Upper lobe of left lung (tissue), 6 donors: Measurements from ENCODE around the gene NT5M. TPM values are rescaled to one million over a fixed set of nuclear protein-coding genes. Genes with fewer than 3 reads are reported as not detected.
A peak's percentile ranks its signal among the peaks of the same experiment; 100 is the strongest.

Experiments used
- ATAC-seq, 2 donors: fragments of 200-7000 bp; cut with Tn5 transposase; one replicate each; pipeline ENCODE4 v1.9.1; 2022; ENCODE audit warnings: mild to moderate bottlenecking in 2 of 2, moderate library complexity in 2 of 2; ENCODE audit not compliant: low FRiP score in 2 of 2
- DNase-seq, 2 donors: peaks; one replicate each; pipeline ENCODE4 v3.0.0-alpha.2; 2019 to 2020
- H3K27ac ChIP-seq, 4 donors: fragments of 200-600 bp; sonication (generic); one replicate each; pipeline ENCODE4 v1.5.1; 2016 to 2019
- H3K27me3 ChIP-seq, 4 donors: fragments of 200-600 bp; sonication (generic); one replicate each; pipeline ENCODE4 v1.5.1; 2017 to 2019
- H3K36me3 ChIP-seq, 4 donors: fragments of 200-600 bp; sonication (generic); one replicate each; pipeline ENCODE4 v1.5.1; 2016 to 2019
- H3K4me1 ChIP-seq, 4 donors: fragments of 200-600 bp; sonication (generic); one replicate each; pipeline ENCODE4 v1.5.1; 2018 to 2019
- H3K4me3 ChIP-seq, 4 donors: fragments of 200-600 bp; sonication (generic); one replicate each; pipeline ENCODE4 v1.5.1; 2017 to 2019; ENCODE audit warnings: mild to moderate bottlenecking in 2 of 4, moderate library complexity in 1 of 4
- H3K9me3 ChIP-seq, 4 donors: fragments of 200-600 bp; sonication (generic); one replicate each; pipeline ENCODE4 v1.5.1; 2018 to 2019
- EP300 ChIP-seq, 4 donors: sonication (generic); formaldehyde crosslinking; IDR thresholded peaks; one replicate each; pipeline ENCODE4 v1.5.1; 2017; ENCODE audit warnings: antibody characterized with exemption in 4 of 4, control low read depth in 2 of 4
- POLR2A ChIP-seq, 4 donors: fragments of 450-650 bp; IDR thresholded peaks; one replicate each; pipeline ENCODE4 v1.5.1; 2016 to 2017; ENCODE audit warnings: antibody characterized with exemption in 4 of 4, mild to moderate bottlenecking in 2 of 4
- POLR2AphosphoS5 ChIP-seq, 2 donors: sonication (generic); formaldehyde crosslinking; IDR thresholded peaks; one replicate each; pipeline ENCODE4 v1.5.1; 2017; ENCODE audit warnings: antibody characterized with exemption in 2 of 2
- WGBS, 2 donors: methylation state at CpG; one replicate each; pipeline ENCODE4 v1.1.5; 2017 to 2018; 5-methylcytosine and 5-hydroxymethylcytosine counted together
- total RNA-seq, 6 donors: library from RNA; depleted of rRNA in 4 of 6; stranded (reverse); fragments of >200 nt in 4 of 6; gene quantifications; one replicate each; pipeline versions ENCODE4 v1.1.0 to v1.2.1, GENCODE V29; 2016 to 2021
- TF ChIP-seq, protein P1 (sequence below), 6 experiments: fragments of 450-650 bp in 4 of 6; fragments of 200-600 bp in 2 of 6; sonication (generic) in 2 of 6; IDR thresholded peaks; one replicate each; pipeline ENCODE4 v1.5.1; 2016 to 2019; ENCODE audit warnings: antibody characterized with exemption in 6 of 6
- donor health status: DM: no; HTN: no; CAD: no; lungs with moderate emphysema.
- donor health status: DM: no; HTN: yes; CAD: no; lungs with severe emphysema.

NT5M gene
- total RNA-seq, 6 donors from 2014 or later = 1.2 to 3.7 (median 1.8) TPM

DNA sequence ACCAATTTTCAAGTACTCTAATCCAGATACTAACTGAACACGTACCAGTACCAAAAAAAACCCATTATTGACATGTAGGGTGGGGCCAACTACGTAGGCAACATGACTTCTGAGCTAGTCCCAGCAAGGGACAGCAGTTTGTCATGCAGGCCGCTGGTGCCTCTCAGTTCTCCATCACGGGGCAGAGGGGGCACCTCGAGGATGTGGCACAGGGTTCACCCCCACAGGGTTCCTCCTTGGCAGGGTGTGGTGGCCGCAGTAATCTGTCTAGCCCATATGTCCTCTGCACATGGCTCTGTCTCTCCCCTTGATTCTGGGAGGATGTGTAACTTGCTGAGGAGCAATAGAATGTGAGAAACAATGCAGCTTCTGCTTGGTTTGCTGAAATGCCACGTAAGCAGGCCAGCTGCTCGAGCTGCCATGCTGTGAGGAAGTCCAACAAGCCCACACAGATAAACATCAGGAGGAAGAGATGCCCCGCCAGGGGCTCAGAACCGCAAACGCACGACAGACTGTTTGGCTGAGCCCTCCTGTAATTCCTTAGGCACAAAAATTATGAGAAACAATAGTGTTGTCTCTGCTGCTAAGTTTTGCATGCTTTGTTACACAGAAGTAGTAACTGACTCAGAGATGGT lies 62.4 kb downstream of the NT5M start:
- TF ChIP-seq, protein P1, sequence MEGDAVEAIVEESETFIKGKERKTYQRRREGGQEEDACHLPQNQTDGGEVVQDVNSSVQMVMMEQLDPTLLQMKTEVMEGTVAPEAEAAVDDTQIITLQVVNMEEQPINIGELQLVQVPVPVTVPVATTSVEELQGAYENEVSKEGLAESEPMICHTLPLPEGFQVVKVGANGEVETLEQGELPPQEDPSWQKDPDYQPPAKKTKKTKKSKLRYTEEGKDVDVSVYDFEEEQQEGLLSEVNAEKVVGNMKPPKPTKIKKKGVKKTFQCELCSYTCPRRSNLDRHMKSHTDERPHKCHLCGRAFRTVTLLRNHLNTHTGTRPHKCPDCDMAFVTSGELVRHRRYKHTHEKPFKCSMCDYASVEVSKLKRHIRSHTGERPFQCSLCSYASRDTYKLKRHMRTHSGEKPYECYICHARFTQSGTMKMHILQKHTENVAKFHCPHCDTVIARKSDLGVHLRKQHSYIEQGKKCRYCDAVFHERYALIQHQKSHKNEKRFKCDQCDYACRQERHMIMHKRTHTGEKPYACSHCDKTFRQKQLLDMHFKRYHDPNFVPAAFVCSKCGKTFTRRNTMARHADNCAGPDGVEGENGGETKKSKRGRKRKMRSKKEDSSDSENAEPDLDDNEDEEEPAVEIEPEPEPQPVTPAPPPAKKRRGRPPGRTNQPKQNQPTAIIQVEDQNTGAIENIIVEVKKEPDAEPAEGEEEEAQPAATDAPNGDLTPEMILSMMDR (IDR thresholded peaks at IDR 0.05) = no peak
- TF ChIP-seq POLR2AphosphoS5 (IDR thresholded peaks at IDR 0.05) = no peak
- TF ChIP-seq EP300 (IDR thresholded peaks at IDR 0.05) = no peak
- TF ChIP-seq POLR2A (IDR thresholded peaks at IDR 0.05) = no peak
- ATAC-seq (no peak), DNase-seq (no peak)
- Histone ChIP-seq H3K4me3 (no peak overlapping the region), H3K4me1 (peaks cover 0 to 20% (median 4%) of the 10 kb centered on the region in 4 donors), H3K36me3 (no peaks in the 10 kb centered on the region), H3K9me3 (no peaks in the 10 kb centered on the region), H3K27me3 (no peaks in the 10 kb centered on the region), H3K27ac (no peak overlapping the region)
- 82 to 83% methylated on average over 8 to 12 of the region's 12 CpGs for WGBS, 2 donors

DNA sequence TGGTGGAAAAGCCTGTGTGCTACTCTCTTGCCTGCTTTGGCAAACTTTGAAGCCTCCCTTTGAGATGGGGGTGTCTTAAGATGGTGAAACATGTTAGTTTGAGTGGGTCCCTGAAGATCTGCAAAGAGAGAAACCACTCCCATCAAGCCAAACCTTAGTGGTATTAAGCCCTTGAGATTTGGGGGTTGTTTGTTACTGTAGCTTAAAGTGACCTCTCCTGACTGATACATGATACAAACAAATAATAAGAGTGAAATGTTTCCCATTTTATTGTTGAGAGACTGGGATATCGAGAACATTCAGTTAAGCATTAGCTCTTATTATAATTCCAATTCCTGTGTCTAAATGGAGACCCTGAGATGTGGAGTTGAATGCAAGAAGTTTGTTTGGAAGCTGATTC lies 63.1 kb downstream of the NT5M start:
- ATAC-seq (no peak), DNase-seq (no peak)
- H3K4me3 ChIP-seq = no peak overlapping the region
- 86 to 100% methylated on average over 1 of the region's 1 CpG for WGBS, 2 donors
- no peaks in the 10 kb centered on the region for H3K27me3 ChIP-seq
- H3K4me1 ChIP-seq = peaks cover 0 to 20% (median 4%) of the 10 kb centered on the region in 4 donors
- H3K9me3 ChIP-seq = no peaks in the 10 kb centered on the region
- H3K27ac ChIP-seq = no peak overlapping the region
- TF ChIP-seq POLR2AphosphoS5 (IDR thresholded peaks at IDR 0.05) (no peak), EP300 (IDR thresholded peaks at IDR 0.05) (no peak)
- TF ChIP-seq, protein P1 (IDR thresholded peaks at IDR 0.05) = no peak
- H3K36me3 ChIP-seq = no peaks in the 10 kb centered on the region

DNA sequence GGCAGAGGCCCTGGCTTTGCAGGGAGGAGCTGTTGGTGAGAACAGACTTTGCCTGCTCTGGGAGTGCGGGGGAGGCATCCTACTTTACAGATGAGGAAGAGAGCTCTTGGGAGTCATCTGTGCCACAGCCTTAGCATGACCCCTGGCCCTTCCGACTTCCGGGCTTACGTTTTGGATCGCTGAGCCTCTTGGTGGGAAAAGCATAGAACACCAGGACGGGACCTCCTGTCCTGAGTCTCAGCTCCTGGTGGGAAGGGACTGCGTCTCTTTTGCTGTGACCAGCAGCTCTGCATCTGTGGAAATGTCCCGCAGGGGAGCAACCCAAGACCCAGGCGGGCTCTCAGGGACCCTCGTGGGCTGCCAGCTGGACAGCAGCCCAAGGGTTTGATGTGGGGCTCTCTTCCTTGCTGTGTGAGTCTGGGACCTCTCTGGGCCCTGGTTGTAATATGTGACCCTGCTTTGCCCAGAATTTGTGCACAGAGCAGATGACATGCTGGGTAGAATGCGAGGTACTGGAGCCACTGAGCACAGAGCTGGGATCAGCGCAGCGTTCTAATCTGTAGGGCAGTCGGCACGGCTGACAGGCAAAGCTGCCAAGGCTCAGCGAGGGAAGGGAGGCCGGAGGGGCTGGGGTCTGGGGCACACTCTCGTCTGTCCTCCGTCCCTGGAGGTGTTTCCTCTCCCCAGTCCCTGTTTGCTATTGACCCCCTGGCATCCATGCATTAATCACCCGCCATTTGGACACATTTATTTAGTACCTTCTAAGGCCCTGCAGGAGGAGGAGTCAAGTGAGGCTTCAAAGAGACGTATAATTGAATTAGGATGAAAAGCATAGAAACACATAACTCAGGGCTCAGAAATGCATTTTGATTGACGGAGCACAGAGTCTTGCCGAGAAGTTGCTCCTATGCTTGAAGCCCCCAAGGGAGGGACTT lies 64.0 kb downstream of the NT5M start:
- no peak overlapping the region for H3K4me3 ChIP-seq
- H3K4me1 ChIP-seq = peaks cover 0 to 20% (median 4%) of the 10 kb centered on the region in 4 donors
- ATAC-seq (no peak), DNase-seq (no peak)
- H3K36me3 ChIP-seq = no peaks in the 10 kb centered on the region
- TF ChIP-seq POLR2AphosphoS5 (IDR thresholded peaks at IDR 0.05) = no peak
- TF ChIP-seq, protein P1 (IDR thresholded peaks at IDR 0.05) = no peak
- no peak for TF ChIP-seq POLR2A (IDR thresholded peaks at IDR 0.05)
- peak in 2 of 4 donors; percentile 41 to 57 for TF ChIP-seq EP300 (IDR thresholded peaks at IDR 0.05)
- no peaks in the 10 kb centered on the region for H3K27me3 ChIP-seq
- H3K9me3 ChIP-seq = no peaks in the 10 kb centered on the region
- no peak overlapping the region for H3K27ac ChIP-seq
- 82 to 84% methylated on average over 14 to 23 of the region's 23 CpGs for WGBS, 2 donors

DNA sequence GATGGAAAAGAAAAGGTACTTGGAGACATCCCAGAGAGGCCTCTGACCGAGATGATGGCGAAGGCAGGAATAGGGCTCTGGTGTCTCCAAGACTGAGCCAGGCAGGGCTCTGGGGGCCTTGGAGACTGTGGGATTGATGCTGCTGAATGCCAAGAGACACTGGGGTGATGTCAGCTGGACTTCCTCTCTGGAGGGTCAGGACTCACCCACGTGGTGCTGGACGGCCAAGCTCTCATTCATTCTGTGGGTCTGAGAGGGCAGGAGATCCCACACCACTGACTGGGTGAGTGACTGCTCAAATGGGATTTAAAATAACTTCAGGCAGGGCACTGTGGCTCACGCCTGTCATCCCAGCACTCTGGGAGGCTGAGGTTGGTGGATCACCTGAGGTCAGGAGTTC lies 64.8 kb downstream of the NT5M start:
- WGBS, 2 donors = 92 to 96% methylated on average over 3 of the region's 5 CpGs
- ATAC-seq (no peak), DNase-seq (no peak)
- no peak overlapping the region for H3K4me3 ChIP-seq
- no peaks in the 10 kb centered on the region for H3K9me3 ChIP-seq
- no peak overlapping the region for H3K27ac ChIP-seq
- H3K36me3 ChIP-seq = no peaks in the 10 kb centered on the region
- H3K4me1 ChIP-seq = peaks cover 0 to 19% (median 4%) of the 10 kb centered on the region in 4 donors
- TF ChIP-seq POLR2A (IDR thresholded peaks at IDR 0.05) (no peak), EP300 (IDR thresholded peaks at IDR 0.05) (no peak), POLR2AphosphoS5 (IDR thresholded peaks at IDR 0.05) (no peak)
- TF ChIP-seq, protein P1 (IDR thresholded peaks at IDR 0.05) = no peak
- no peaks in the 10 kb centered on the region for H3K27me3 ChIP-seq
